Endothelial cell (in vitro differentiated cells): ENCODE measurements around the gene HNRNPK. TPM values are rescaled to one million over a fixed set of nuclear protein-coding genes. Genes with fewer than 3 reads are reported as not detected.

ENCODE experiments used
- DNase-seq: peaks from one replicate; pipeline ENCODE4 v3.0.0; 2021; ENCODE audit warnings: low spot score
- H3K27ac Mint-ChIP-seq: one replicate; pipeline ENCODE4 v1.8.0; 2021; ENCODE audit warnings: mixed read lengths, inconsistent platforms; ENCODE audit not compliant: unreplicated experiment
- H3K27me3 Mint-ChIP-seq: one replicate; pipeline ENCODE4 v1.8.0; 2021; ENCODE audit warnings: mild to moderate bottlenecking, moderate library complexity, mixed read lengths, inconsistent platforms; ENCODE audit not compliant: unreplicated experiment
- H3K36me3 Mint-ChIP-seq: one replicate; pipeline ENCODE4 v1.8.0; 2021; ENCODE audit warnings: mild to moderate bottlenecking, low read depth, mixed read lengths, inconsistent platforms; ENCODE audit not compliant: unreplicated experiment
- H3K4me1 Mint-ChIP-seq: one replicate; pipeline ENCODE4 v1.8.0; 2021; ENCODE audit warnings: mild to moderate bottlenecking, mixed read lengths, inconsistent platforms; ENCODE audit not compliant: unreplicated experiment
- H3K4me3 Mint-ChIP-seq: one replicate; pipeline ENCODE4 v1.8.0; 2021; ENCODE audit warnings: mild to moderate bottlenecking, mixed read lengths, inconsistent platforms; ENCODE audit not compliant: unreplicated experiment
- H3K9me3 Mint-ChIP-seq: one replicate; pipeline ENCODE4 v1.8.0; 2021; ENCODE audit warnings: mixed read lengths, inconsistent platforms; ENCODE audit not compliant: unreplicated experiment
- total RNA-seq: library from RNA; stranded (reverse); fragmentation: NEBNext Ultra II Directional; extraction: Animal tissue kit (Norgen Biotek cat#: 25700); gene quantifications from one replicate; pipeline ENCODE4 v1.2.1, GENCODE V29; 2021; ENCODE audit not compliant: unreplicated experiment
- TF ChIP-seq, protein P1 (sequence below): fragments of 200-600 bp; sonication (generic); IDR thresholded peaks from one replicate; pipeline ENCODE4 v1.5.0; 2021; ENCODE audit warnings: antibody characterized with exemption; ENCODE audit not compliant: unreplicated experiment

The HNRNPK gene
- total RNA-seq, 1 donor from 2014 or later: 614 TPM

DNA sequence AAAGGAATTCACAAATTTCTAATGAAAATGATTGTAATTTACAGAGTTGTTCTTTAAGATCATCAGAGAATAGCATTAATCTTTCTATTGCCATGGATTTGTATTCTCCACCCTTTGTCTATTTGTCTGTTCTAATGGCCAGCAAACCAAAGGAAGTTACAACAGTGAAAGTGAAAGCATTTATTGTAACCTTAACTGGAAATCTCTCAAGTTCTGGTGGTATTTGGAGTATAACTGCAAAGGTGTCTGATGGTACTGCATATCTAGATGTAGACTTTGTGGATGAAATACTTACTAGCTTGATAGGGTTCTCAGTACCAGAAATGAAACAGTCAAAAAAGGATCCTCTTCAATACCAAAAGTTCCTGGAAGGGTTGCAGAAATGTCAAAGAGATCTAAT lies 22.3 kb upstream of the HNRNPK start:
- Mint-ChIP-seq H3K9me3 (no peaks in the 10 kb centered on the region), H3K36me3 (no peaks in the 10 kb centered on the region), H3K27me3 (no peaks in the 10 kb centered on the region), H3K4me1 (no peaks in the 10 kb centered on the region), H3K27ac (no peak overlapping the region), H3K4me3 (no peak overlapping the region)
- DNase-seq: no peak
- TF ChIP-seq, protein P1, sequence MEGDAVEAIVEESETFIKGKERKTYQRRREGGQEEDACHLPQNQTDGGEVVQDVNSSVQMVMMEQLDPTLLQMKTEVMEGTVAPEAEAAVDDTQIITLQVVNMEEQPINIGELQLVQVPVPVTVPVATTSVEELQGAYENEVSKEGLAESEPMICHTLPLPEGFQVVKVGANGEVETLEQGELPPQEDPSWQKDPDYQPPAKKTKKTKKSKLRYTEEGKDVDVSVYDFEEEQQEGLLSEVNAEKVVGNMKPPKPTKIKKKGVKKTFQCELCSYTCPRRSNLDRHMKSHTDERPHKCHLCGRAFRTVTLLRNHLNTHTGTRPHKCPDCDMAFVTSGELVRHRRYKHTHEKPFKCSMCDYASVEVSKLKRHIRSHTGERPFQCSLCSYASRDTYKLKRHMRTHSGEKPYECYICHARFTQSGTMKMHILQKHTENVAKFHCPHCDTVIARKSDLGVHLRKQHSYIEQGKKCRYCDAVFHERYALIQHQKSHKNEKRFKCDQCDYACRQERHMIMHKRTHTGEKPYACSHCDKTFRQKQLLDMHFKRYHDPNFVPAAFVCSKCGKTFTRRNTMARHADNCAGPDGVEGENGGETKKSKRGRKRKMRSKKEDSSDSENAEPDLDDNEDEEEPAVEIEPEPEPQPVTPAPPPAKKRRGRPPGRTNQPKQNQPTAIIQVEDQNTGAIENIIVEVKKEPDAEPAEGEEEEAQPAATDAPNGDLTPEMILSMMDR: no peak

DNA sequence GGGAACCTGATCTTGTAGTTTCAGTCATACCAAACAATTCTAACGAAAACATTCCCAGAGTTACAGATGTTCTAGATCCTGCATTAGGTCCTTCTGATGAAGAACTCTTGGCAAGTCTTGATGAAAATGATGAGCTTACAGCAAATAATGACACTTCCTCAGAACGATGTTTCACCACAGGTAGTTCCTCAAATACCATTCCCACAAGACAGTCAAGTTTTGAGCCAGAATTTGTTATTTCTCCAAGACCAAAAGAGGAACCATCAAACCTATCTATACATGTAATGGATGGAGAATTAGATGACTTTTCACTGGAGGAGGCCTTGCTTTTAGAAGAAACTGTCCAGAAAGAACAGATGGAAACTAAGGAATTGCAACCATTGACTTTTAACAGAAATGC lies 21.6 kb upstream of the HNRNPK start:
- Mint-ChIP-seq H3K4me1 (no peaks in the 10 kb centered on the region), H3K27me3 (no peaks in the 10 kb centered on the region), H3K9me3 (no peaks in the 10 kb centered on the region), H3K27ac (no peak overlapping the region), H3K4me3 (no peak overlapping the region), H3K36me3 (peaks cover 1% of the 10 kb centered on the region)
- TF ChIP-seq, protein P1: no peak
- no peak for DNase-seq

DNA sequence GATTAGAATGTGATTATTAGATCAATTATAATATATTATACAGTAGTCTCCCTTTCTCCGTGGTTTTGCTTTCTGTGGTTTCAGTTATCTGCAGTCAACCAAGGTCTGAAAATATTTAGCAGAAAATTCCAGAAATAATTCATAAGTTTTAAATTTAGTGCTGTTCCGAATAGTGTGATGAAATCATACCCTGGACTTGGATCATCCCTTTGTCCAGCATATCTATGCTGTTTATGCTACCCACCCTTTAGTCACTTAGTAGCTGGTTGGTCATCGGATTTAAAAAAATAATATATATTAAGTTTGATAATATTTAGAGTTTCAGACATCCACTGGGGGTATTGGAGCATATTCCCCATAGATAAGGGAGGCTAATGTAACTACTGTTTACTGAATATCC lies 20.2 kb upstream of the HNRNPK start:
- no peak for DNase-seq
- TF ChIP-seq, protein P1: no peak
- H3K27ac Mint-ChIP-seq: no peak overlapping the region
- no peak overlapping the region for H3K4me3 Mint-ChIP-seq
- peaks cover 3% of the 10 kb centered on the region for H3K36me3 Mint-ChIP-seq
- H3K4me1 Mint-ChIP-seq: no peaks in the 10 kb centered on the region
- H3K27me3 Mint-ChIP-seq: no peaks in the 10 kb centered on the region
- no peaks in the 10 kb centered on the region for H3K9me3 Mint-ChIP-seq

DNA sequence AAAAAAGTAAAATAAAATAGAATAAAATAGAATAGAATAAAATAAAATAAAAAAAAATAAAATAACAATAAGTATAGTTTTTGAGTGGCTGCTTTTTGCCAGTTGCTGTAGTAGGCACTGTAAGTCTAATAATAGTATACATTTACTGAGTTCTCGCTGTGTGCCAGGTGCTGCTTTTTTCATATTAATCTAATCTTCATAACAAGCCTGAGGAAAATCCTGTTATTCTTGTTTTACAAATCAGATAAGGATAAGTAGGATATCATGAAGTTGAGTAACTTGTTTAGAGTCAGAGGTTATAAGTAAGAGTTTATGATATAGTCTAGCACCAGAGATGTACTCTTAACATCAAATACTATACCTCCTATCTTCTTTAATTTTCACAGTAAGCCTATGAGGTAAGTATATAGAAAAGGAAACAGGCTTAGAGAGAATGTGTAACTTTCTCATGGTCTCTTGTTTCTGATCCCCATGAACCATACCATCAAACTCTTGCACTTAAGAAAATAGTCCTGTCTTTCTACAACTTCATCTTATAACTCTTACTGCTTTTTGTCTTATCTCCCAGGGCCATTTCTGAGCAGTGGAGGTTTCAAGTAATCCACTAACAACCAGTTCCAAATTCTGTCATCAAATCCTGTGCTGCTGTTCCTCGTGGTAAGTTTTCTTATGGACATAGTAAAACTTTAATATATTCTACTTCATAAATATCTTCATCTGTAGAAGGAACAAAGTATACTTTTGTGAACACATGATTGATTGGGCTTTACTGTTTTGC lies 19.3 kb upstream of the HNRNPK start:
- Mint-ChIP-seq H3K27ac (no peak overlapping the region), H3K4me3 (no peak overlapping the region), H3K9me3 (no peaks in the 10 kb centered on the region), H3K27me3 (no peaks in the 10 kb centered on the region), H3K4me1 (no peaks in the 10 kb centered on the region), H3K36me3 (peaks cover 3% of the 10 kb centered on the region)
- TF ChIP-seq, protein P1: no peak
- DNase-seq: no peak

DNA sequence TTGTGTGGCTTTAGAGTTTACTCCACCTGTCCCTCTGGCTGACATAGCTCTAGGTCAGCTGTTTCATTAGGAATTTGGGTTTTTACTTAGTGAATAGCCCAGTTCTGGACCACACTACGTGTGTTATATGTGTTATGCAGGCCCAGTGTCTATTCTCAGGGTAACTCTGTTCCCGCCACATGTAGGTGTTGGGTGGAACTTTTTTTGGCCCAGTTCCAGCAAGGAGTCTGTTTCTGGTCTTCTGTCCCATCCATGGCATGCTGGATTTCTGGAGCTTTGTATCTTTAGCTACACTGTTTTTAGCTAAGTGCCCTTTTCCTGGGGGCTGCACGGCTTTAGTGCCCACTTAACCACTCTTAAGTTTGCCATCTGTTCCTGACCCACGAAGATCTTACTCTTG lies 16.1 kb upstream of the HNRNPK start:
- H3K9me3 Mint-ChIP-seq: no peaks in the 10 kb centered on the region
- no peaks in the 10 kb centered on the region for H3K27me3 Mint-ChIP-seq
- TF ChIP-seq, protein P1: no peak
- no peak for DNase-seq
- no peaks in the 10 kb centered on the region for H3K4me1 Mint-ChIP-seq
- peaks cover 3% of the 10 kb centered on the region for H3K36me3 Mint-ChIP-seq
- H3K4me3 Mint-ChIP-seq: no peak overlapping the region
- no peak overlapping the region for H3K27ac Mint-ChIP-seq
